ENCODE data around the gene GSTM5. TPM values are rescaled to one million over a fixed set of nuclear protein-coding genes. Genes with fewer than 3 reads are reported as not detected.

The GSTM5 gene
- total RNA-seq, 1 donor from 2014 or later, result not detected

DNA sequence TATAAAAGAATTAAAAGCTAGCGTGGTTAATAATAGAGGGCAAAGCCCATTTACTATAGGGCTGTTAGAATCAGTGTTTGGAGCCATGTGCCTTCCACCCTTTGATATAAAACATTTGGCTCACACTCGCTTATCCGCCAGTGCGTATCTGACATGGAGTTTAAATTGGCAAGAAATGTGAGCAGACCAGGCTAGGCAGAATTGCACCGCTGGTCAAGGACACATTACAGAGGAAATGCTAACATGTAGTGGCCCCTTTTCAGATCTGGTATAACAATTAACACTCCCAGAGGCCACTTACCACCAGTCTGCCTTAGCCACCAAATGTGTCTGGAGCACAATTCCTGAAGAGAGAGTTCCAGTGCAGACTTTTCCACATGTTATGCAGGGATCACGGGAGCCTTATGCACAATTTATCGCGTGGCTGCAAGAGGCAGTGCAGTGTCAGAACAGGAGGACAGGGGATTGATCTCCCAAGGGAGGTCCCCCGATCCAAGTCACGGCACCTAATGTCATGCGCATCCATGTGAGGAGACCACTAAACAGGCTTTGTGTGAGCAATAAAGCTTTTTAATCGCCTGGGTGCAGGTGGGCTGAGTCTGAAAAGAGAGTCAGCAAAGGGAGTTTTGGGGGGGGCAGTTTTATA lies 14.8 kb downstream of the GSTM5 start:
- no peaks in the 10 kb centered on the region for H3K27me3 ChIP-seq (ENCODE audit: control insufficient read depth, insufficient read depth, low read length)
- no peak overlapping the region for H3K4me3 ChIP-seq (ENCODE audit: low read depth, low read length)
- H3K36me3 ChIP-seq (ENCODE audit: control insufficient read depth, insufficient read depth, low read length), result no peaks in the 10 kb centered on the region
- no peak for DNase-seq (ENCODE audit: low read depth)
- TF ChIP-seq, protein P1, sequence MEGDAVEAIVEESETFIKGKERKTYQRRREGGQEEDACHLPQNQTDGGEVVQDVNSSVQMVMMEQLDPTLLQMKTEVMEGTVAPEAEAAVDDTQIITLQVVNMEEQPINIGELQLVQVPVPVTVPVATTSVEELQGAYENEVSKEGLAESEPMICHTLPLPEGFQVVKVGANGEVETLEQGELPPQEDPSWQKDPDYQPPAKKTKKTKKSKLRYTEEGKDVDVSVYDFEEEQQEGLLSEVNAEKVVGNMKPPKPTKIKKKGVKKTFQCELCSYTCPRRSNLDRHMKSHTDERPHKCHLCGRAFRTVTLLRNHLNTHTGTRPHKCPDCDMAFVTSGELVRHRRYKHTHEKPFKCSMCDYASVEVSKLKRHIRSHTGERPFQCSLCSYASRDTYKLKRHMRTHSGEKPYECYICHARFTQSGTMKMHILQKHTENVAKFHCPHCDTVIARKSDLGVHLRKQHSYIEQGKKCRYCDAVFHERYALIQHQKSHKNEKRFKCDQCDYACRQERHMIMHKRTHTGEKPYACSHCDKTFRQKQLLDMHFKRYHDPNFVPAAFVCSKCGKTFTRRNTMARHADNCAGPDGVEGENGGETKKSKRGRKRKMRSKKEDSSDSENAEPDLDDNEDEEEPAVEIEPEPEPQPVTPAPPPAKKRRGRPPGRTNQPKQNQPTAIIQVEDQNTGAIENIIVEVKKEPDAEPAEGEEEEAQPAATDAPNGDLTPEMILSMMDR (IDR thresholded peaks at IDR 0.05; ENCODE audit: insufficient read depth, low read length, severe bottlenecking), result no peak
- no peak for FAIRE-seq

DNA sequence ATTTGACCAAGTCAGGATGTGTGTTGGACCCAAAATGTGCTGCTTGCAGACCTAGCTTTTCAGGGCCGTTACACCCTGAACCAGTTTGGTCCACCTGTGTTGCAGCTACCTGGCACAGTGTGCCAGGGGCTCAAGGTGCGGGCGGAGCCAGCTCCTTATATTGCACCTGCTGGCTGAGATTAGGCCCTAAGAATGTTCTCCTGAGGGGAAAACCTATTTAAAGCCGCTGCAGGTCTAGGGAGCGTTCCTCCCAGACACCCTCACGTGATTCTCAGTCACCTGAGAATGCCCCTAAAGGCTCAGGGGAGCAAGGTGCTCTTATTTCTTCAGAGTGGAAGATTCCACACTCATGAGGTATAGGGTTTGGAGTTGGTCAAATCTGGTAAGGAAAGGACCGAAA lies 16.8 kb downstream of the GSTM5 start:
- no peak overlapping the region for H3K4me3 ChIP-seq (ENCODE audit: low read depth, low read length)
- TF ChIP-seq, protein P1 (IDR thresholded peaks at IDR 0.05; ENCODE audit: insufficient read depth, low read length, severe bottlenecking), result no peak
- H3K36me3 ChIP-seq (ENCODE audit: control insufficient read depth, insufficient read depth, low read length), result no peaks in the 10 kb centered on the region
- no peaks in the 10 kb centered on the region for H3K27me3 ChIP-seq (ENCODE audit: control insufficient read depth, insufficient read depth, low read length)
- DNase-seq (ENCODE audit: low read depth), result no peak
- FAIRE-seq, result no peak

DNA sequence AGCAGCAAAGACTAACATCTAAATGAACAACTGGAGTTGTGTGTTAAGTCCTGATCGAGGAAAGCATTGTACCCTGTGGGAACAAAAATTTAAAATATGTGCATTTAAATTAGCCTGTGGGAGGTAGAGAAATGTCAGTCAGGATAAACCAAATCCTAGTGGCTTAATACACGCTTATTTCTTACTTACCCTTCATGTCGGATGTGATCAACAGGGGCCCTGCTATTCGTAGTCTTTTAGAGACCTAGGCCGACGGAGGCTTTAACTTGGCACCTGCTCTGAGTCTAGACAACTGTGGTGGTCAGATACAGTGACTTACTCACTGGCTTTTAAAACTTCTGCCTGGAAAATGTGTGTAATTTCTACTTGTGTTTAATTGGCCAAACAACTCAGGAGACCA lies 18.6 kb downstream of the GSTM5 start:
- DNase-seq (ENCODE audit: low read depth) (no peak), FAIRE-seq (no peak)
- no peaks in the 10 kb centered on the region for H3K27me3 ChIP-seq (ENCODE audit: control insufficient read depth, insufficient read depth, low read length)
- H3K36me3 ChIP-seq (ENCODE audit: control insufficient read depth, insufficient read depth, low read length), result no peaks in the 10 kb centered on the region
- no peak overlapping the region for H3K4me3 ChIP-seq (ENCODE audit: low read depth, low read length)
- TF ChIP-seq, protein P1 (IDR thresholded peaks at IDR 0.05; ENCODE audit: insufficient read depth, low read length, severe bottlenecking), result no peak

DNA sequence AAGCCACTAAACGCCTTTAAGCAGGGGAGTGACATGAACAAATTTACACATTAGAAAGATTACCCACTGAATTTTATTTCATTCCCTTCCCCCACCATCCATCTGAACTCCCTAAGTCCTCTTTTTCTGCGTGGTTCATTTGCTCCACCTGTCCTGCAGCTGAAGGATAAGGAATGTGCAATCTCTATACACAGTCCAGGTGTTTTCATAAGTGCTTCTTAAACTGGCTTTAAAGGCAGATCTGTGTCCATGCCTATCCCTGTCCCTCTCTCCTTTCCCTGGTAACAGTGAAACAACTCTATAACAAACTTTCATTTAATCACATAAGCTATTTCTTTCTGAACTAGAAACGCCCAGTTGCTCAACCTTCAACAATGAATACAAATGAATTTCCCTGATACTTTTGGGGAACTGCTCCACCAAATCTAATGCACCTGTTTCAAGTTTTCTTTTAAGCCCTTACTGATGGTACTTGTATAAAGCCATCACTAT lies 20.4 kb downstream of the GSTM5 start:
- Histone ChIP-seq H3K4me3 (ENCODE audit: low read depth, low read length) (no peak overlapping the region), H3K36me3 (ENCODE audit: control insufficient read depth, insufficient read depth, low read length) (no peaks in the 10 kb centered on the region), H3K27me3 (ENCODE audit: control insufficient read depth, insufficient read depth, low read length) (no peaks in the 10 kb centered on the region)
- no peak for FAIRE-seq
- no peak for DNase-seq (ENCODE audit: low read depth)
- TF ChIP-seq, protein P1 (IDR thresholded peaks at IDR 0.05; ENCODE audit: insufficient read depth, low read length, severe bottlenecking), result no peak

DNA sequence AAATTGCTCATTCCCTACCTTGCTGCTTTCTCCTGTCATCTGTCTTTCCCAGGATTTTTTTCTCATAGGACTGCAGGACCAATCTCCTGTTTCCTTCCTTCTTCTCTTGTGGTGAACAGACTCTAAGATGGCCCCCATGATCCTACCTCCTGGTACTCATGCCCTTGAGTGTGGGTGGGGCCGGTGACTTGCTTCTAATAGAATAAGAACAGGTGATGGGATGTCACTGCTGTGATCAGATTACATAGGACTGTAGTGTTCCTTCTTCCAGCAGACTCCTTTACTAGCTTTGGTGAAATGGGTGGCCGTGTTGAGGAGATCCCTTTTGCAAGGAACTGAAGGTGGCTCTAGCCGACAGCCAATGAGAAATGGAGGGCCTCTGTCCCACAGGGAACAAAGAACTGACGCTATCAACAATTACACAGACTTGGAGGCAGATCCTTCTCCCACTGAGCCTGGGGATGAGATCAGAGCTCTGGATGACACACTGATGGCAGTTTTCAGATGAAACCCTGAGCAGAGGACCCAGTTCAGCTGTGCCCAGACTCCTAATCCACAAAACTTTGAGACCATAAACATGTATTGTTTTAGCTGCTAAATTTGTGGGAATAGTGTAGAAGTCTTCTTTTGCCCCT lies 21.3 kb downstream of the GSTM5 start:
- TF ChIP-seq, protein P1 (IDR thresholded peaks at IDR 0.05; ENCODE audit: insufficient read depth, low read length, severe bottlenecking), result no peak
- DNase-seq (ENCODE audit: low read depth), result no peak
- Histone ChIP-seq H3K4me3 (ENCODE audit: low read depth, low read length) (no peak overlapping the region), H3K27me3 (ENCODE audit: control insufficient read depth, insufficient read depth, low read length) (no peaks in the 10 kb centered on the region), H3K36me3 (ENCODE audit: control insufficient read depth, insufficient read depth, low read length) (no peaks in the 10 kb centered on the region)
- no peak for FAIRE-seq

All from bronchial epithelial cell (primary cell).